NB4 (cell line): ENCODE results near the gene CD96.

ENCODE experiments used
- CTCF ChIP-seq: IDR thresholded peaks from one replicate; pipeline ENCODE4 v1.5.1; 2012; ENCODE audit warnings: low read depth, low read length
- MYC ChIP-seq: IDR thresholded peaks from 2 replicates; pipeline ENCODE4 v1.6.1; 2011; ENCODE audit warnings: low read depth, low read length
- POLR2A ChIP-seq: IDR thresholded peaks from 2 replicates; pipeline ENCODE4 v1.6.1; 2011; ENCODE audit warnings: mild to moderate bottlenecking; ENCODE audit not compliant: insufficient read length; ENCODE audit errors: extremely low read depth
- TF ChIP-seq, protein P1 (sequence below): IDR thresholded peaks from 2 replicates; pipeline ENCODE4 v1.6.1; 2011; ENCODE audit warnings: low read depth, low read length

DNA sequence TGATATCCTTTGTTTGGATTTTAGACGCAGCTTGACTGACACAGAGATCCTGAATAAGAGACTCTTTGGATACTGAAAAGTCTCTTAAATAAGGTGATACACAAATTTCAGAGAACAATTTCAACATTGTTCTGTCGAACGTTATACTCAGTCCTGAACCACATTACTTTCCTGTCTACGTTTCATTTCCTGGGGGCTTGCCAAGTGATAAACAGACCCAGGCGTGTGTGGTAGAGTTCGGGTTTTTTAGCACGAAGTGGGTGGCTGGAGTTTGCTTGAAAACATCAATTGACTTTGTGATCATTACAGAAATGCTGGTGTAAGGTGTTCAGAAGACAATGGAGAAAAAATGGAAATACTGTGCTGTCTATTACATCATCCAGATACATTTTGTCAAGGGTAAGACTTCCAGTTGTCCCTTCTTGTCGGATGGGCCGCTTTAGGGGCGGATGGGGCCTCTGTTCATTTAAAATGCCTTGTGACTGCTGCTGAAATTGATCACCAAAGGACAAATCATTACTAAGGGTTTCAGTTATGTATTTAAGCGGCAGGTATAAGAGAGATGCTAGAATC lies at the start of gene CD96:
- no peak for TF ChIP-seq CTCF
- TF ChIP-seq POLR2A = no peak
- TF ChIP-seq, protein P1, sequence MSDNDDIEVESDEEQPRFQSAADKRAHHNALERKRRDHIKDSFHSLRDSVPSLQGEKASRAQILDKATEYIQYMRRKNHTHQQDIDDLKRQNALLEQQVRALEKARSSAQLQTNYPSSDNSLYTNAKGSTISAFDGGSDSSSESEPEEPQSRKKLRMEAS = no peak
- TF ChIP-seq MYC = no peak
